Ovary (tissue), 9 donors: ENCODE results near the gene ABCC11. TPM values are rescaled to one million over a fixed set of nuclear protein-coding genes. Genes with fewer than 3 reads are reported as not detected.

Source experiments
- DNase-seq, 5 donors: peaks; one replicate each; pipeline ENCODE4 v3.0.0-alpha.2; 2019 to 2020
- H3K27ac ChIP-seq, 2 donors: fragments of 200-600 bp; one replicate each; pipeline versions ENCODE4 v1.5.1 to v1.8.0; 2019 to 2022
- H3K27me3 ChIP-seq: fragments of 200-600 bp; one replicate; pipeline ENCODE4 v1.8.0; 2022
- H3K36me3 ChIP-seq: fragments of 200-600 bp; sonication (generic); one replicate; pipeline ENCODE4 v1.5.1; 2019
- H3K4me1 ChIP-seq: one replicate; pipeline ENCODE4 v1.8.1; 2013; ENCODE audit warnings: mild to moderate bottlenecking, moderate library complexity; ENCODE audit not compliant: insufficient read depth
- H3K4me3 ChIP-seq: fragments of 200-600 bp; sonication (generic); one replicate; pipeline ENCODE4 v1.5.1; 2017
- H3K9me3 ChIP-seq, 2 donors: fragments of 200-600 bp in 1 of 2; sonication (generic) in 1 of 2; one replicate each; pipeline versions ENCODE4 v1.5.1 to v1.8.1; 2013 to 2019; ENCODE audit warnings: mild to moderate bottlenecking in 1 of 2, moderate library complexity in 1 of 2
- CTCF ChIP-seq, 3 donors: fragments of 450-650 bp in 2 of 3; fragments of 200-600 bp in 1 of 3; IDR thresholded peaks; one replicate each; pipeline versions ENCODE4 v1.5.1 to v1.8.0; 2016 to 2022; ENCODE audit warnings: antibody characterized with exemption in 3 of 3, mild to moderate bottlenecking in 1 of 3
- EP300 ChIP-seq: sonication (generic); formaldehyde crosslinking; IDR thresholded peaks from one replicate; pipeline ENCODE4 v1.6.1; 2017; ENCODE audit warnings: antibody characterized with exemption
- POLR2A ChIP-seq: fragments of 450-650 bp; IDR thresholded peaks from one replicate; pipeline ENCODE4 v1.6.1; 2017; ENCODE audit warnings: antibody characterized with exemption, mild to moderate bottlenecking, moderate library complexity
- WGBS, 3 donors: extraction: QIAGEN DNeasy Blood & Tissue Kit in 1 of 3; methylation state at CpG; one replicate each; pipeline versions ENCODE4 v1.1.5 to v1.1.7; 2013 to 2017; 5-methylcytosine and 5-hydroxymethylcytosine counted together
- intact Hi-C, 4 donors: fragments of 100-400 bp; cut with DNase I; formaldehyde crosslinking; loops; one replicate each; pipeline versions ENCODE4 v1.11.0 to v1.15.1; 2022 to 2023
- polyA plus RNA-seq, 2 donors: library from polyadenylated mRNA; stranded (reverse); fragments of 200-250 nt in 1 of 2; fragments of 350-450 nt in 1 of 2; fragmentation: Illumina TruSeq in 1 of 2; extraction: RNeasy Lipid Tissue Mini Kit (QIAGEN cat#74804) in 1 of 2; gene quantifications; one replicate each; pipeline ENCODE4 v1.2.3, GENCODE V29; 2013 to 2014
- total RNA-seq, 7 donors: library from RNA; depleted of rRNA in 2 of 7; stranded (reverse); fragments of >200 nt in 2 of 7; fragmentation: NEBNext Ultra II Directional in 3 of 7; extraction: Animal tissue kit (Norgen Biotek cat#: 25700) in 3 of 7; gene quantifications; one replicate each; pipeline versions ENCODE4 v1.1.0 to v1.2.4, GENCODE V29; 2016 to 2023
- donor health status: DM: no; HTN: no; CAD: no; lungs with moderate emphysema.
- donor health status: DM: no; HTN: no; CAD: no.
- donor health status: Bipolar disorder and iron deficiency.
- donor health status: DM: yes; HTN: yes; CAD: no.
- donor health status: DM: no; HTN: no; CAD: no.
- donor health status: DM: yes; HTN: yes; CAD: no.

Gene ABCC11
- total and polyA plus RNA-seq, 9 donors: 0.07 to 5.2 (median 0.22) TPM; not detected in 3

- H3K27ac ChIP-seq: no peak overlapping the region
- no peak overlapping the region for H3K4me3 ChIP-seq
- no peak for DNase-seq
- intact Hi-C loops: no loop called here
- no peaks in the 10 kb centered on the region for H3K4me1 ChIP-seq
- H3K36me3 ChIP-seq: no peaks in the 10 kb centered on the region
- WGBS, 3 donors: 84 to 91% (median 90%) methylated on average over 7 of the region's 7 CpGs
- H3K27me3 ChIP-seq: no peaks in the 10 kb centered on the region
- TF ChIP-seq POLR2A (no peak), EP300 (no peak), CTCF (IDR thresholded peaks at IDR 0.05) (no peak)
- no peaks in the 10 kb centered on the region for H3K9me3 ChIP-seq
These were observed 53.5 kb downstream of the ABCC11 start for GRCh38 chr16:48193846-48194245.

- Histone ChIP-seq H3K9me3 (no peaks in the 10 kb centered on the region), H3K4me1 (no peaks in the 10 kb centered on the region), H3K27ac (no peak overlapping the region), H3K36me3 (no peaks in the 10 kb centered on the region), H3K27me3 (no peaks in the 10 kb centered on the region), H3K4me3 (no peak overlapping the region)
- TF ChIP-seq CTCF (IDR thresholded peaks at IDR 0.05) (no peak), POLR2A (no peak), EP300 (no peak)
- intact Hi-C loops: no loop called here
- 88 to 92% (median 91%) methylated on average over 6 of the region's 6 CpGs for WGBS, 3 donors
- DNase-seq: no peak
These were observed 58.8 kb downstream of the ABCC11 start for GRCh38 chr16:48188449-48189102.

DNA sequence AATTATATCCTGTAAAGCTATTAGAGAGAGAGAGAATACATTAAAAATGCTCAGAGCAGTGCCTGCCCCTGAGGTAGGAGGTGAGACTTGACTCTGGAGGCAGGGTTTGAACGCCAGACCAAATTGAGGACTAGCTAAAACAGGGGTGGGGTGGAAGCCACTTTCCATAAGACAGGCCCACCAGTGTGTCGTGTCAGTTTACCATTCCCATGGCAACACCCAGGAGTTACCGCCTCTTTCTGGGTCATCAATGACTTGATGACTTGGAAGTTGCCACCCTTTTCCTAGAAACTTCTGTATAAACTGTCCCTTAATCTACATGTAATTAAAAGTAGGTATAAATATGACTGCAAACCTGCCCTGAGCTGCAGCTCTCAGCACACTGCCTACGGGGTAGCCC lies 59.6 kb downstream of the ABCC11 start:
- WGBS, 3 donors: 76 to 83% (median 81%) methylated on average over 4 of the region's 4 CpGs
- no peak for DNase-seq
- Histone ChIP-seq H3K27me3 (no peaks in the 10 kb centered on the region), H3K4me1 (no peaks in the 10 kb centered on the region), H3K36me3 (no peaks in the 10 kb centered on the region), H3K27ac (no peak overlapping the region), H3K9me3 (no peaks in the 10 kb centered on the region), H3K4me3 (no peak overlapping the region)
- intact Hi-C loops: no loop called here
- TF ChIP-seq POLR2A (no peak), EP300 (no peak), CTCF (IDR thresholded peaks at IDR 0.05) (no peak)

GRCh38 chr16:48184681-48185080 lies 62.7 kb downstream of the ABCC11 start:
- 72 to 78% (median 75%) methylated on average over 6 of the region's 6 CpGs for WGBS, 3 donors

More at GRCh38 chr16:48184681-48185080, 62.7 kb downstream of the ABCC11 start:
- Histone ChIP-seq H3K36me3 (no peaks in the 10 kb centered on the region), H3K4me3 (no peak overlapping the region), H3K9me3 (no peaks in the 10 kb centered on the region), H3K27ac (no peak overlapping the region), H3K27me3 (no peaks in the 10 kb centered on the region), H3K4me1 (no peaks in the 10 kb centered on the region)
- TF ChIP-seq EP300: no peak
- no peak for TF ChIP-seq POLR2A
- no peak for TF ChIP-seq CTCF (IDR thresholded peaks at IDR 0.05)
- intact Hi-C loops: no loop called here
- no peak for DNase-seq
